DMS53 treated with DMSO at 0.1 percent for 48 hours (cell line): Measurements from ENCODE around the gene SLC38A3.
"Not testable (repeated sequence)": the region's sequence is repeated elsewhere in the genome, so short reads cannot be mapped to it uniquely, and the experiment has no call there.

Experiments
- DNase-seq: peaks from one replicate; lab custom pipeline; 2025; ENCODE audit not compliant: unreplicated experiment; lab: John Stamatoyannopoulos, UW

Gene SLC38A3

DNA sequence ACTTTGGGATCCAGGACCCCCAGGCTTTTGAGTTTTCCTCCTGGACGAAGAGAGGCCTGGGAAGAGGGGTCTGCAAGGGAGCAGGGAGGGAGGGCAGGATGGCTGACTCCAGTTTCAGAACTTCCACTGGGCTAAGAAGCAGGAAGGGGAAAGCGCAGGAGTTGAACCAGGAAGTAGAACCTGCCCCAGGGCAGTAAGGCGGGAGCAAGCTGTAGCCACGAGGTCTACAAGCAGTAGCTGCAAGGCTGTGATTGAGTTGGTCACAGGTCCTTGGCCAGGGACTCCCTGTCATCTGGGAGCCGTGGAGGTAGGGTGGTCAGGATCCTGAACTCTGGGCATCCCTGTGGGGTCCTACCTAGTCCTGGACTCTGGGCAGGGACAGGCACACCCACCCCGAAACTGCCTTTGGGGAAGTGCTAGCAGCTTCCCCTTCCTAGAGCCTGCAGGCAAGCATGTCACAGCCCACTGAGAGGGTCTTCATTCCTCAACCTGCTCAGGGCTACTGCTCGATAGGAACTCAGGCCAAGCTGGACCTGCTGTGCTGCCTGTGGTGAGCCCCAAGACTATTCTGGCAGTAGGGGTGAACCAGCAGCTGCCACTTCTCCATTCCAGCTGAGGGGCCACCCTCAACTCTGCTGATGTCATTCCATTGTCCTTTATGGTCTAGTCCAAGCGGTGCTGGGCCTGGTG lies 25.2 kb downstream of the SLC38A3 start:
- no peak for DNase-seq

DNA sequence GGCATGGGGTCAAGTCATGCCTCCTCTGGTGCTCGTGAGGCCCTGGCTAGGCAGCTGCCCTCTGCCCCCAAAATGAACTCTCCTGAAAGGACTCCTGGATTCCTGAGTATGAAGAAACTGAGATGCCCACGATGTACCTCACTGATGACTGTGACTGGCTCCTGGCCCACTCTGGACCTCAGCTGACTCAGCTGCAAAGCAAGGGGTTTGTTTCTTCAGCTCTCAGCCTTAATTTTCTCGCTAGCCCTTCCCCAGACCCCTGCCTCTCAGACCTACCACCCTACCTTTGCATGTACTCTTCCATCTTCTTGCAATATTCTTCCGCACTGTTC lies 25.7 kb downstream of the SLC38A3 start:
- DNase-seq, result no peak

DNA sequence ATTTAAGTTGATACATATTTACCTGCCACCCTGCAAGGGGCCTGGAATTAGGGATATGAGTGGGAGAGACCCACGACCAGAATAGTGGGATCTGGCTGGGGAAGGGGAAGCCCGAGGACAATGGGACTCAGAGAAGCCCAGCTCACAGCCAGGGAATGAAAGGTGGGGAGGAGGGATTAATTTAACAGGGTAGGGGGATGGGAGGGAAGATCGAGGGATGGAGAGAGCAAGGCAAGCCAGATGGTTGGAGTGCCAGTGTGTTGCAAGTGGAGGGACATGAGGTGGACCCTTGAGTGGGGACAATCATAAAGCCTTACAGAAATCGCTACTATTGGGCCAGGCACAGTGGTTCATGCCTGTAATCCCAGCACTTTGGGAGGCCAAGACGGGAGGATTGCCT lies 26.5 kb downstream of the SLC38A3 start:
- DNase-seq, result no peak

DNA sequence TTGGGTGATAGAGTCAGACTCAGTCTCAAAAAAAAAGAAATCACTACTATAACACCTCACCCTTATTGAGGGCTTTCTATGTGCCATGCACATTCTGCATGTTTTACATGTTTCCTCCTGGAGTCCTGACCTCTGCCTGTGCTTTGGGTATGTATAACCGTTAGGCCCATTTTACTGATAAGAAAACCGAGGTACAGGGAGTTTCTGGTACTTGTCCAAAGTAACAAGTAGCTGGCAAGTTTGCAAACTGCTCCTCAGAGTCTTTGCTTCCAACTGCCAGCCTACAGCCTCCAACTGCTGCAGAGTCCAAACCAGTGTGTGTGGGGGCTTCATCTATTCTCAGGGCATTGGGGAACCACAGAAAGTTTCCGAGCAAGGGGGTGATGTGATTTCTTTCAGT lies 27.2 kb downstream of the SLC38A3 start:
- DNase-seq, result no peak

DNA sequence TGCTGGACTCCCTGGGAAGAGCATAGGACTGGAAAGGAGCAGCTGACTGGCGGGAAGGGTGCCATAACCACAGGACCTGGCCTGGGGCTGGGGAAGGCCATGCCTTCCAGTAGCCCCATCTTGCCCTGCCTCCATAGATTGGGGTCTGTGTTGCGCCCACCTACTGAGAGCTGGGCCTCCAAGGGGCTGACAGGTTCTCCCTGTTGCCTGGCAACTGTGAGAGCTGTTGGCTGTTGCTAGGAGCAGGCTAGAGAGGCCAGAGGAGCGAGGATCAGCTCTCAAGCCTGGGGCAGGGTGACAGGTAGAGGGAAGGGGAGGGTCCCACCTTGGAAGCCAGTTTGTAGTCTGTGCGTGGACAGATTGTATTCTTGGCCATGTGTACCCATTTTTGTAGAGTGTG lies 28.1 kb downstream of the SLC38A3 start:
- DNase-seq, result no peak

DNA sequence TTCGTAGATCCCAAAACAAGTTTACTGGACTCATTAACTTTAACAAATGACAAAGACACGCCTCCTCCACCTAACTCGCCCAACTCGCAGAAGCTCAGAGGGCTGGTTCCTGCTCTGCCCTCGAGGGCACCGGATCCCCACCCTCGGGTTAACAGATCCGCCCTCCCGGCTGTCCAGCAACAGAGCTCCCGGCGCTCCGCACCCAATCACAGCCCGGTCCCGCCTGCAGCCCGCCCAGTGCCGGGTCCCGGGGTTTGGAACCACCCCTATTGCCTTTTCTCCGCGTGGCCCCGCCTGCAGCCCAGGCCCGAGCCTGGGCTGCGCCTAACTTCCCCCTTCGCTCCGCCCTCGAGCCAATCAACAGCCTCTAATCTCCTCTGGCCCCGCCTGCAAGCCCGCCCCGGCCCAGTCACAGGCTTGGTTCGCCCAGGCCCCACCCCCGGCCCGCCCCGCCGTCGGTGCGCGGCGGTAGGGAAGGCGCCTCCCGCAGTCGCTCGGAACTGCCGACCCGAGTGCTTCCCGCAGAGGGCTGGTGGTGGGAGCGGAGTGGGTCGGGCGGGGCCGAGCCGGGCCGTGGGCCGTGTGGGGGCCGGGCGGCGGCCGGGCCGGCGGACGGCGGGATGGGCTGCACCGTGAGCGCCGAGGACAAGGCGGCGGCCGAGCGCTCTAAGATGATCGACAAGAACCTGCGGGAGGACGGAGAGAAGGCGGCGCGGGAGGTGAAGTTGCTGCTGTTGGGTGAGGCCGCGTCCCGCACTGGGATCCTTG lies 30.8 kb downstream of the SLC38A3 start, which contains the start of gene GNAI2:
Gene GNAI2, plus strand, starts transcription at position 489 of the 768 bp plus-strand sequence. Its CDS starts 132 bp downstream, at position 621.
- DNase-seq, result peak; percentile 69

DNA sequence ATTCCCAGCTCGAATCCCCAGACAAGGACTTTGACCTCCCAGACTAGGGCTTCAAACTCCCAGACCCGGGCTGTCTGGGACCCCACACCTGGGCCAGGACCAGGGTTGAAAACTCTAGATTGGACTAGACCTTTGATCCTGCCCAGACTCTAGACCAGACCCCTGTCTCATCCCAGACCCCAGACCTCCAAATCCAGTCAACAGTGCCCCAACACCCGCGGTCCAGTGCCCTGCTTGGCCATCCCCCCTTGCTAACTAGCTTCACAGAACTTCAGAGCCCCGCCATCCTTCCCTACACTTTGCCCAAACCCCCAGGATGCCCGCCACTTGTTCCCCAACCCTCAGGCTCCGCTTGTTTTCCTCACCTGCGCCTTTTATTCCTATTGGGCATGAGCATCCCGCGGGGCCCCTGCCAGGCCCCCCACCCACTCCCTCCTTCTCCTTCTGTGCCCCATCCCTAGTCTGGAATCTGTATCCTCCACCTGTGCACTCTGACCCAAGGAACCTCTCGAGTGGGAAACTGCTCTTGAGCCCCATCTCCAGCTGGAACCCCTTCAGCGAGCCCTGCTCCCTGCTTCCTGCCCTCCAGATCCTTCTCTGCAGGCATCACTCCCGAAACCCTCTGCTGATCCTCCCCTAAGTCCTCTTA lies 31.5 kb downstream of the SLC38A3 start:
- no peak for DNase-seq

DNA sequence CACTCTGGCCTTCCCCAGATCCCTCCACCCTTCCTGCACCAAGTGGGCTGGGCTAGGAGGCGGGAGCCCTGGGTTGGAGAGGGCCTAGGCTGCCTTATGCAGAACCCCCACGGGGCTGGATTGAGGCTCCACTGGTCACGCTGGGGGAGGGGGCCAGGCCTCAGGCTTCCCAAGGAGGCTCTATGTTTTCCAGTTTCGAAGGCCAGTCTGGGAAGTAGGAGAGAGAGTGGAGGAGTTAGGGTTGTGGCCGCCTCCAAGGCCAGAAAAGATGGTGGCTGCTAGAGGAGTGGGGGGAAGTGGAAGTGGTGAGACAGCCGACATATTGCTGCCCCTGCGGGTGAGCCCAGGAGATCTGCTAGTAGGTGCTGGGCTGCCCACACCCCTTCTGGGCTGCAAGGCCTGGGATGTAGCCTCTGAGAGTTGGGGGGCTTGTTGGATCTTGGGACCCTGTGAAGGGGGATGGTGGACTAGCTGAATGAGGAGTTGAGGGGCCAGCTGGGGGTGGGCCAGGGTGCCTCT lies 32.1 kb downstream of the SLC38A3 start:
- no peak for DNase-seq

DNA sequence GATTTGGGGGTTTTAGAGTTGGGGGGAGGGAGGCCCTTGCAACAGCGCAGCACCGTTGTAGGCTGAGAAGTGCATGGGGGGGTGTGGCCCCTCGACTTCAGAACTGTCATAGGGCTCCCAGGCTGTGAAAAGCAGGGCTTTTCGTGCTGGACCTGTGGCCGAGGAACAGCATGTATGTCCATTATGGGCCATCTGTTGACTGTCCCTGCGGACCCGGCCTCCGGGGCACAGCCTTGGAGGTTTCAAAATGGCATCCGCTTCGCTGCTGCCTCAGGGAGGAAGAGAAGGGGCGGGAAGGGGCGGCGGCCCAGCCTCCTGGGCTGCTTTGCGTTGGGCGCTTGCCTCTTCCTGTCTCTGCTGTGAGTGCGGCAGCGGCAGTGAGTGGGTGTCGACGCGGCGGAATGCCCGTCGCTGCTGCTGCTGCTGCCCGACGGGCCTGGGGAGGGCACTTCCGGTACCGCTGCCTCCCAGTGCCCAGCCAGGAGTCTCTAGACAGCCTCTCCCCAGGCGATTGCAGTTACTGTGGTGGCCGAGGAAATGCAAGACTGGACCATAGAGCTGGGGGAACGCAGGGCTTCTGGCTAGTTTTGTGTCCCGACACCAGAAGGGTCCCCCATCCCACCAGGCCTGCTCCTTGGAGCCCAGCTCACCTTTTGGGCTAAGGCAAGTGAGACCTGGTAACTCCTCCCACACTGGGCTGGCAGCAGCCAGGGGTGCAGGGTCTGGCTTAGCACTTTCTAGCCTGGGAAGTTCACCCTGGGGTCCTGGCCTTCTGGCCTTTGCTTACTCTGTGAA lies 32.9 kb downstream of the SLC38A3 start:
- no peak for DNase-seq

DNA sequence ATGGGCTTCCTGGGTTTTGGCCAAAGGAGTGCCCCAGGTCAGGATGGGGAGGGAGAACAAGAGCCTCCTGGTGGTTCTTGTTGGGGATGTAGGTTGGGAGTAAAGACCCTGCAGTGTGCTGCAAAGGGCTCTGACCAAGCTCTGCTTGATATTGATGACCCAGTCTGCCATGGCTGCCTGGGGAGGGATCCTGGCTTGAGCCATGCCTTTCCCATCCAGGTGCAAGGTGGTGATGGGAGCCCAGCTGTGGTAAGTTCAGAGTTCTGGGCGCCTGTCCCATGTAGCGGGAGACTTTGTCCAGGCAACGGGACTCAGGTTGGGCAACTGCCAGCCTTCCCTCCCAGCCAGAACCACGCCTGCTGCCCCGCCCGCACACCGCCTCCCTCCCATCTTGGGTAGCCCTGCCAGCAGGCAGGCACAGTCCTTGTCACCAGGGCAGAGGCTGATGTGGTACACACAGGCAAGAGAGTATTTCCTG lies 33.5 kb downstream of the SLC38A3 start:
- no peak for DNase-seq

DNA sequence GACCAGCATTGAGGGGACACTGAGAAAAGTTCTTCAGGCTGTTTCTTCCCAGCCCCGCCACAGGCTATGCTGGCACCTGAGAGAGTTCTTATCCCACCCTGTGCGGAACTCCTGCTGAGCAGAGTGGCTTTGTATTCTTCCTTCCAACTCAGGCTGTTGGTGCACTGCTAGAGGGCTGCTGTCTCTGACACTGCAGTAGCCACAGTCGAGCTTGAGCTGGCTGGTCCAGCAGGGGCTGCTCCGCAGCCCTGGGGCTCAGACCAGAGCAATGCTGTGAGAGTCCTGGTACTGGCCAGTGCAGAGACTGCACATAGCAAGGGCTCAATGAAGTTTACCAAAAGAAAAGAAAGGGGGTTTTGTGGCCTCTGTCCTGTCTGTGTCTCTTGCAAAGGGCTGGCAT lies 34.6 kb downstream of the SLC38A3 start:
- no peak for DNase-seq

DNA sequence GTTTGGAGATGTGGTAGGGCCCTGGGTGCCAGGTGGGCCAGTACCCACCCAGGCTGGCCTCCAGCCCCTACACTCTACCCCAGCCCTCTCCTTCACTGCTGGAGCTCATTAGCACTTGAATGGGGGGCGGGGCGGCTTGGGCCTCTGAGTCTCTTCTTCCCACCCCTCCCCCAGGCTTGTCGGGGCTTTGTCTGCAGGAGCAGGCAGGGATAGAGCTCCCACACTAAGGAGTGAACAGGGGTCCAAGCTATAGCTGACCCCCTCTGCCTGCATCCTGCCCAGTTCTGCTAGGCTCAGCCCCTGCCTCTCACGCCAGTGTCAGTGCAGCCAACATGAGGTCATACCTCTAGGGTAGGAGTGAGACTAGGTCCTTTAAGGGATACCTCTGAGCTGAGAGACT lies 36.1 kb downstream of the SLC38A3 start:
- DNase-seq, result no peak

DNA sequence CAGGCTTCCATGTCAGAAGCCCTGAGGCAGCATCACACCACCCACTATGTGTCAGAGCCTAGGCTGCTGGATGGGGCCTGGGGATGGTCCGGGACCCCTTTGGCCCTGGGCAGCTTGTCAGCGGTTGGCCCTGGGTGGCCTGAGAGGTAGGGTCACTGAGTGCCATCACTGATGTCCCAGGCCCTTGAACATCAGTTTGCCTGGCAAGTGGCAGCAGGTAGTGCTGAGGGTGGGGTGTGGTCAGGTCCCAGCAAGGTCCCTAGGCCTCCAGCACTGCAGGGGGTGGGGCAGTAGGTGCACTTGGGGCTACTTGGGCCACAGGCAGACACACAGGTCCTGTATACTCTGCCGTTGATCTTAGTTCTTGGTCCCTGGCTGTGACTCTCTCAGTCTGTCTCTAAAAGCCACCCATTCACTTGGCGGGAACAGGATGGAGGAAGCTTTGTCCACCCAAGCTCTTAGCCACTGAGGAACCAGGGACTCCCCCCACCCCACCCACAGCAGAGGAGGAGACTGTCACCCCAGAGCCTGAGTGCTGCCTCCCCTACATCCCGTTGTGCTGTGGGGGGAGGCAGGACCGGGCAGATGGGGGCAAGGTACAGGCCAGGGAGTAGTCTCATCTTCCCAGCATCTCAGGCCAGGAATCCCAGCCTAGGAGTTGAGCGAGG lies 36.8 kb downstream of the SLC38A3 start:
- DNase-seq, result no peak

DNA sequence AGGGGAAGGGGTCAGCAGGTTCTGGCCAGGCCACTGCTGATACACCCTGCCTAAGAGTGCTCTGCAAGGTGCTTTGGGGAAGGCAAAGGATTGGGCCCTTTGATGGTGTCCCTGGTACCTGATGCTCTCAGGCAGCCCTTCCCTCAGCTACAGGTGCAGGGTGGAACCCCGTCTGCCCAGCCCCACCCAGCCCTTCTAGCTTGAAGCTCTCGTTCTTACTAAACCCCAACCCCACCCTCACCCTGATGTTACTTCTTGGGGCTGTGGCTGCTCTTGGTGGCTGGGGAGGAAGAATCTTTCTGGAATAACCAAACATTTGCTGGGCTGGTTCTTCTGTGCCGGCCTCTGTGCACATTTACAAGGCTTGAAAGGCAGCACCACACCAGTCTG lies 37.3 kb downstream of the SLC38A3 start:
- no peak for DNase-seq

DNA sequence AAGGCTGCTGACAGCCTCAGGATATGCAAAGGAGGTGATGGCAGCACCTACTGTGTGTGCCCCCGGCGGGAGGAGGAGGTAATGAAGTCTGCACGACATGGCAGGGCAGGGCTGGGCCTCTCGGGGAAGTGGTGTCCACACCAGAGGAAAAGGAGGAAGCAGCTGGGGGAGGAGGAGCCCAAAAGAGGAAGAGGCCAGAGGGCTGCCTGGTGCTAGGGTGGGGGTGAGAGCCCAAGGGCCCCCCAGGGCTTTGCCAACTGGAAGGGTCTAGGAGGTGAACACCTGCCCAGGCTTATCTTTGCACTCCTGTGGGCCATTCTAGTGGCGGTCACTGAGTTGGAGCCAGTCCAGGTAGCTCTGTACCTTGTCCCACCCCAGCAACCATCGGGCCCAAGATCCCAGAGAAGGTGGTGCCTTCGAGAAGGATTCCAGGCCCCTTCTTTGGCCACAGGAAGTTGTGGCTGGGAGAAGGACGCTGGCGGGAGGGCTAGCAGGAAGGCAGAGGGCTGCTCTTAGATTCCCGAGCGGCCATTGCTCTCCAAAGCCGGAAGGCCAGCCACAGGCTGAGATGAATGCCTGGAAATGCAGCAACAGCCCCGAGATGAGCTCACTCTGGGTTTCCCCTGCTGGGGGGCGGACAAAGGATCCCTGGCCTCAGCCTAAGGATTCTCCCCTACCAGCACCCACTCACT lies 37.9 kb downstream of the SLC38A3 start:
- DNase-seq, result no peak

DNA sequence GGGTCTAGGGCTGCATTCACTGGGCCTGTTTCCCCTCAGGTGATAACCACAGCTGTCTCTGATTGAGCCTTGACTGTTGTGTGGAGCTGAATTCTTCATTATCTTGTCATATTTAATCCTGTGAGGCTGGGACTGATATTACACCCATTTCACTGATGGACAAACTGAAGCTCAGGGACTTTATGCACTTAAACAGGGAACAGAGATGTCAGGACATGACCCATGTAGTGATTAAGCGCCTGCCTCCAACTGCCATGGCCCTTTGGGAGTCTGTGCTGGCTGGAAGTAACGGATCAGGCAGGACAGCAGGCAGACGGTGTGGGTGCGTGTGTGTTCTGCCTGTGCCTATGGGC lies 38.4 kb downstream of the SLC38A3 start:
- DNase-seq, result no peak

DNA sequence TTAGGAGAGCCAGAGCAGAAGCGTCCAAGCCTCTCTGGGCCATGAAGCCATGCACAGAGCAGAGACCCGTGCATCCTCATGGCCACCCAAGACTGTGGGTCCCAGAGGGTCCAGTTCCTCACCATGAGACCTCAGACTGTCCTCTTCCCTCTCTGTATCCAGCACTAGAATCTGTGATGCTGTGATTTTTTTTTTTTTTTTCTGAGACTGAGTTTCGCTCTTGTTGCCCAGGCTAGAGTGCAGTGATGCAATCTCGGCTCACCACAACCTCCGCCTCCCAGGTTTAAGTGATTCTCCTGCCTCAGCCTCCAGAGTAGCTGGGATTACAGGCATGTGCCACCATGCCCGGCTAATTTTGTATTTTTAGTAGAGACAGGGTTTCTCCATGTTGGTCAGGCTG lies 39.7 kb downstream of the SLC38A3 start:
- not testable (repeated sequence) for DNase-seq

DNA sequence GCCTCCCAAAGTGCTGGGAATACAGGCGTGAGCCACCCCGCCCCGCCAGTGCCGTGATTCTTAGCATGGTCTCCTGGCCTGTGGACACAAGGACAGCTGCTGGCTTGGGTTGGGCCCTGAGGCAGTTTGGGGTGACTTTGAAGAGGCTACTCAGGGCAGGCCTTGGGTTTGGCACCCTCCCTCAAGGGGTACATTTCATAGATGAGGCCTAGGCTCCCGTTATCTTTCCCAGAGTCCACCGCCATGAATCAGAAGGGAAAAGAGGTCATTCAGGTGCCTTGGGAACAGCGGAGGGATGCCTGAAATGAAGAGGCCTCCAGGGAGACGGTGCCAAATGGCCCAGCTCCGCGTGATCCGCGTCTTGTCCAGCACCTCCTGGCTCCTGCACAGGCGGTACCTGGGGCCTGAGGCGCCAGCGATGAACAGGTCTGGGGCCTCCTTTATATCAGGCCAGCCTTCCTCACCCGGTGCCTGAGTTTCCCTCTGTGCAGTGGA lies 40.2 kb downstream of the SLC38A3 start:
- no peak for DNase-seq

DNA sequence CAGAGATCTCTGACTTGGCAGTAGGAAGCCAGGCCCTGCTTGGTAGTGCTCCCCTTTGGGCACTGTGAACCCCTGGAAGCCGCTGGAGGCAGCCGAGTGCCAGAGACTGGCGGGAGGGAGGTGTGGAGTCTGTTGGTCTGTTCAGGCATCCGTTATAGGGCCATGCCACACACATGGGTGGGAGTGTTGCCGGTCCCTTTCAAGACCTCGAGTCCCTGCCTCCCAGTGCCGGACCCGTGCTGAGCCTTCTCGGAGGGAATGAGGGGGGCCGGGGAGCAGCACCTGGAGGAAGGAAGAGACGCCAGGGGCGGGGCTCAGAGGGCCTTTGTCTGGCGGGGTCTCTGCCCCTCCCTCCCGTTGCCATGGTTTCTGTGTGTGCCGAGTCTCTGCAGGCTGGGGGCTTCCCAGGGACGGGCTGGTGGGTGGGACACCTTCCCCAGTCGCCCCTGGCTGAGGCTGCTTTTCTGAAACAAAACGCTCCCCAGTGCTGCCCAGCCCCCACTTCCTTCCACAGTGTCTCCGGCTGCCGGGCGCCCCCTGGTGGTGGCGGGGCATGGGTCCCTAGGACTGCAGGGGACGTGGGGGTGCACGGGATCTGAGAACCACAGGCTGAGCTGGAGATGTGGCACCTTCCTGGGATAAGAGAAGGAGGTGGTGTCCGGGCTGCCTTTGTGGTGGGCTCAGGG lies 40.9 kb downstream of the SLC38A3 start:
- DNase-seq, result peak; percentile 15
